Esophagus muscularis mucosa (tissue), 3 donors: ENCODE results near the gene TTLL3.

Experiments used
- POLR2A ChIP-seq: fragments of 450-650 bp; IDR thresholded peaks from one replicate; pipeline ENCODE4 v1.6.1; 2017; ENCODE audit warnings: antibody characterized with exemption, moderate library complexity, mild to moderate bottlenecking, low read depth
- TF ChIP-seq, protein P1 (sequence below), 3 experiments: fragments of 200-600 bp in 2 of 3; fragments of 450-650 bp in 1 of 3; sonication (generic) in 2 of 3; IDR thresholded peaks; one replicate each; pipeline ENCODE4 v1.5.1; 2017 to 2019; ENCODE audit warnings: antibody characterized with exemption in 3 of 3, mild to moderate bottlenecking in 2 of 3, moderate library complexity in 1 of 3

DNA sequence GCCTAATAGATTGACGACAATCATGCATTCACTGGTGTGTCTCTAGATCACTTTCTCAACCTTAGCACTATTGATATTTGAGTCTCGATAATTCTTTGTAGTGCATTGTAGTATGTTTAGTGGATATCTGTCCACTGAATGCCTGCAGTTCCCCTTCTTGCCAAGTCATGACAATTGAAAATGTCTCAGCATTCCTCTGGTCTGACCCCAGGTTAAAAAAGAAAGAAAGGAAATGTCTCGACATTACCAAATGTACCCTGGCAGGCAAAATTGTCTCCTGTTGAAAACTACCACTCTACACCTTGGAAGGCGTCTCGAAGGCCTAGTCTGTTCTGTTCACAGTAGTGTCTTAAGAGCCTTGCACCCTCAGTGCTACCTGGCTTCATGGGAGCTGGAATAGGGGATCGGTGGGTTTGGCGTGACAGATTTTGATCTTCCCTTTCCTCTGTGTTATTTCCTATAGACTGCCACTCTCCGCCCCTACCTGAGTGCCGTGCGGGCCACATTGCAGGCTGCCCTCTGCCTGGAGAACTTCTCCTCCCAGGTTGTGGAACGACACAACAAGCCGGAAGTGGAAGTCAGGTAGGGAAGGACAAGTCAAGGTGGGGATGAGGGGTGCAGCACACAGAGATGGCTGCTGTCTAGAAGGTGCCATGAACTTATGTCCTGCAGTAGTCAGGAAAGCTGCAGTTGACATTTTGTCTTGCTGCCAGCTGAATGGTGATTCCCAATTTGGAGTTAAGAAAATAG, 12.7 kb upstream of the TTLL3 start:
- TF ChIP-seq, protein P1, sequence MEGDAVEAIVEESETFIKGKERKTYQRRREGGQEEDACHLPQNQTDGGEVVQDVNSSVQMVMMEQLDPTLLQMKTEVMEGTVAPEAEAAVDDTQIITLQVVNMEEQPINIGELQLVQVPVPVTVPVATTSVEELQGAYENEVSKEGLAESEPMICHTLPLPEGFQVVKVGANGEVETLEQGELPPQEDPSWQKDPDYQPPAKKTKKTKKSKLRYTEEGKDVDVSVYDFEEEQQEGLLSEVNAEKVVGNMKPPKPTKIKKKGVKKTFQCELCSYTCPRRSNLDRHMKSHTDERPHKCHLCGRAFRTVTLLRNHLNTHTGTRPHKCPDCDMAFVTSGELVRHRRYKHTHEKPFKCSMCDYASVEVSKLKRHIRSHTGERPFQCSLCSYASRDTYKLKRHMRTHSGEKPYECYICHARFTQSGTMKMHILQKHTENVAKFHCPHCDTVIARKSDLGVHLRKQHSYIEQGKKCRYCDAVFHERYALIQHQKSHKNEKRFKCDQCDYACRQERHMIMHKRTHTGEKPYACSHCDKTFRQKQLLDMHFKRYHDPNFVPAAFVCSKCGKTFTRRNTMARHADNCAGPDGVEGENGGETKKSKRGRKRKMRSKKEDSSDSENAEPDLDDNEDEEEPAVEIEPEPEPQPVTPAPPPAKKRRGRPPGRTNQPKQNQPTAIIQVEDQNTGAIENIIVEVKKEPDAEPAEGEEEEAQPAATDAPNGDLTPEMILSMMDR (IDR thresholded peaks at IDR 0.05), result no peak
- TF ChIP-seq POLR2A, result no peak
